Body of pancreas (tissue), 4 donors: ENCODE results near the gene CAPN2. TPM values are rescaled to one million over a fixed set of nuclear protein-coding genes. Genes with fewer than 3 reads are reported as not detected.
A peak's percentile ranks its signal among the peaks of the same experiment; 100 is the strongest.
"Not testable (repeated sequence)": the region's sequence is repeated elsewhere in the genome, so short reads cannot be mapped to it uniquely, and the experiment has no call there.

Experiments used
- ATAC-seq: fragments of 150-250 bp; one replicate; pipeline ENCODE4 v1.9.1; 2016
- DNase-seq, 4 donors: peaks; one replicate each; pipeline ENCODE4 v3.0.0-alpha.2; 2019
- H3K27ac ChIP-seq, 4 donors: fragments of 200-600 bp; sonication (generic); 1 replicate in 3 of 4; 2 replicates in 1 of 4; pipeline versions ENCODE4 v1.5.1 to v1.6.1; 2016 to 2019; ENCODE audit warnings: mild to moderate bottlenecking in 1 of 4, mixed read lengths in 1 of 4, moderate library complexity in 1 of 4
- H3K27me3 ChIP-seq, 2 donors: fragments of 200-600 bp; sonication (generic); one replicate each; pipeline ENCODE4 v1.6.0; 2016; ENCODE audit warnings: mild to moderate bottlenecking in 1 of 2
- H3K36me3 ChIP-seq, 2 donors: fragments of 200-600 bp; sonication (generic); replicated peaks in 1 of 2; 2 replicates each; pipeline ENCODE4 v1.5.1; 2016; ENCODE audit warnings: low read depth in 2 of 2; ENCODE audit not compliant: insufficient read depth in 1 of 2
- H3K4me1 ChIP-seq: fragments of 200-600 bp; sonication (generic); one replicate; pipeline ENCODE4 v1.6.0; 2016
- H3K4me3 ChIP-seq, 2 donors: fragments of 200-600 bp; sonication (generic); 1 replicate in 1 of 2; 2 replicates in 1 of 2; pipeline ENCODE4 v1.5.1; 2016 to 2019
- H3K9me3 ChIP-seq, 3 donors: fragments of 200-600 bp; sonication (generic); 1 replicate in 2 of 3; 2 replicates in 1 of 3; pipeline ENCODE4 v1.5.1; 2016
- CTCF ChIP-seq, 7 experiments: fragments of 450-650 bp in 4 of 7; fragments of 200-600 bp in 3 of 7; sonication (generic) in 3 of 7; IDR thresholded peaks; one replicate each; pipeline ENCODE4 v1.5.1; 2016 to 2019; ENCODE audit warnings: antibody characterized with exemption in 7 of 7
- POLR2A ChIP-seq, 3 donors: fragments of 450-650 bp; IDR thresholded peaks; one replicate each; pipeline ENCODE4 v1.6.1; 2016; ENCODE audit warnings: antibody characterized with exemption in 3 of 3, mild to moderate bottlenecking in 2 of 3
- WGBS, 2 donors: methylation state at CpG; one replicate each; pipeline ENCODE4 v1.1.5; 2017; 5-methylcytosine and 5-hydroxymethylcytosine counted together
- intact Hi-C: fragments of 100-400 bp; cut with DNase I; formaldehyde crosslinking; loops from one replicate; pipeline ENCODE4 v1.15.1; 2023
- total RNA-seq, 2 donors: library from RNA; depleted of rRNA; stranded (reverse); fragments of >200 nt; gene quantifications; one replicate each; pipeline ENCODE4 v1.1.0, GENCODE V29; 2016

Gene CAPN2
- total RNA-seq, 2 donors from 2014 or later = 85.7 to 90.0 TPM

DNA sequence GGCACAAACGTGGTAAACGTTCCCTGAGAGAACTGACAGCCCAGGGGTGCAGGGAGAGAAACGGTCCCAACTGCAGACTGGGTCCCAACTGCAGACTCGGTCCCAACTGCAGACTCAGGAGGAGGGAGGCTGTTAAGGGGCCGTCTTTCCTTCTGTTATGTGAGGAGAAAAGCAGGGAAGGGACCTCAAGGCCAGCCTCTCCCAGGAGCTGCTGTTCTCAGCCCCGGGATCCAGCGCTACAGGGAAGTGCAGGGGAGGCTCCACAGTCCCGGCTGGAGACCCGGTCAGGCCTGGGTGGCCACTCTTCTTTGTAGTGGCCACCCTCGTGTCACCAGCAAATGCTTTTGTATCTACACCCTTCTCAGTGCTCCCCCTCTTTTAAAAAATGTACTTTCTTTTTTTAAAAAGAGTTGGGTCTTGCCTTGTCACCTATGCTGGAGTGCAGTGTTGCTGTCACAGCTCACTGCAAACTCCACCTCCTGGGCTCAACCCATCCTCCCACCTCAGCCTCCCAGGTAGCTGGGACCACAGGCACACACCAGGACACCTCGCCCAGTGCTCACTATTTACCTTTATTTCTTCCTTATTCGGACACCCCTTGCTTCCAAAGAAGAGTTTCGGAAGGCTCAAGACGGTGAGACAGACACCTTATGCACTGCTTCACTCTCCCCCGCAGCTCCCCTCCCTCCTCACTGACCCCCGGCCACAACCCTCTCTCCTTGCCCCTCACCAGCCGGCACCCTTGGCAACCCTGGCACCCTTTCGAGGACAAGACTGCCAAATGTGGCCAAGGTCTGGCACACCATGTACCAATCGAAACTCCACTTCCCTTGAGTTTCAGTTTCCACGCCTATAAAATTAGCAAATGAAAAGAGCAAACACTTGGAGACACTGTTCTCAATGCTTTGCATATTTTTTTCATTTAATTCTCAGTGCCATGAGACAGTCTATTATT is 21.8 kb downstream of the CAPN2 start:
- no peaks in the 10 kb centered on the region for H3K36me3 ChIP-seq
- DNase-seq (peak in 2 of 4 donors; percentile 38 to 69), ATAC-seq (no peak)
- H3K27me3 ChIP-seq = no peaks in the 10 kb centered on the region
- peaks cover 66% of the 10 kb centered on the region for H3K4me1 ChIP-seq
- H3K4me3 ChIP-seq = no peak overlapping the region
- H3K9me3 ChIP-seq = no peaks in the 10 kb centered on the region
- H3K27ac ChIP-seq = peak overlapping the region; percentile 27 to 76 (median 54)
- TF ChIP-seq POLR2A (IDR thresholded peaks at IDR 0.05) (no peak), CTCF (IDR thresholded peaks at IDR 0.05) (no peak)
- intact Hi-C loops = no loop called here
- 66 to 71% methylated on average over 20 of the region's 20 CpGs for WGBS, 2 donors

- H3K9me3 ChIP-seq, DNase-seq, H3K4me3 ChIP-seq, H3K36me3 ChIP-seq, H3K27me3 ChIP-seq, intact Hi-C loops, ATAC-seq: not testable (repeated sequence)
- peaks cover 70% of the 10 kb centered on the region for H3K4me1 ChIP-seq
- 94 to 97% methylated on average over 5 of the region's 5 CpGs for WGBS, 2 donors
- H3K27ac ChIP-seq = peak overlapping the region in 1 of 4 donors; percentile 11
Observed at GRCh38 chr1:223736638-223737037, 24.3 kb downstream of the CAPN2 start.

GRCh38 chr1:223737342-223737741 is 25.0 kb downstream of the CAPN2 start:
- intact Hi-C loops = no loop called here
- no peak overlapping the region for H3K4me3 ChIP-seq
- DNase-seq (no peak), ATAC-seq (no peak)
- H3K36me3 ChIP-seq = no peaks in the 10 kb centered on the region
- H3K27ac ChIP-seq = peak overlapping the region in 2 of 4 donors; percentile 12 to 39
- 47 to 75% methylated on average over 3 to 7 of the region's 7 CpGs for whole genome bisulfite sequencing, 2 donors
- no peak for TF ChIP-seq POLR2A (IDR thresholded peaks at IDR 0.05)
- no peak for TF ChIP-seq CTCF (IDR thresholded peaks at IDR 0.05)
- no peaks in the 10 kb centered on the region for H3K9me3 ChIP-seq
- H3K27me3 ChIP-seq = no peaks in the 10 kb centered on the region
- H3K4me1 ChIP-seq = peaks cover 63% of the 10 kb centered on the region

- peak; percentile 72 for ATAC-seq
- intact Hi-C loops = no loop called here
Observed at GRCh38 chr1:223738465-223739365, 26.4 kb downstream of the CAPN2 start.

More at GRCh38 chr1:223738465-223739365, 26.4 kb downstream of the CAPN2 start:
- Histone ChIP-seq H3K27ac (peak overlapping the region; percentile 63 to 87 (median 77)), H3K27me3 (no peaks in the 10 kb centered on the region), H3K4me1 (peaks cover 49% of the 10 kb centered on the region), H3K4me3 (no peak overlapping the region), H3K9me3 (no peaks in the 10 kb centered on the region), H3K36me3 (no peaks in the 10 kb centered on the region)
- DNase-seq = peak; percentile 40 to 73 (median 67)
- WGBS, 2 donors = 34 to 36% methylated on average over 14 of the region's 14 CpGs
- TF ChIP-seq POLR2A (IDR thresholded peaks at IDR 0.05) (peak in 1 of 3 donors; percentile 30), CTCF (IDR thresholded peaks at IDR 0.05) (no peak)
